Upper lobe of left lung (tissue), 4 donors: ENCODE results near the gene NCAPD3.

Source experiments
- CTCF ChIP-seq, 6 experiments: fragments of 450-650 bp in 4 of 6; fragments of 200-600 bp in 2 of 6; sonication (generic) in 2 of 6; IDR thresholded peaks; one replicate each; pipeline ENCODE4 v1.5.1; 2016 to 2019; ENCODE audit warnings: antibody characterized with exemption in 6 of 6
- EP300 ChIP-seq, 4 donors: sonication (generic); formaldehyde crosslinking; IDR thresholded peaks; one replicate each; pipeline ENCODE4 v1.5.1; 2017; ENCODE audit warnings: antibody characterized with exemption in 4 of 4, control low read depth in 2 of 4
- POLR2A ChIP-seq, 4 donors: fragments of 450-650 bp; IDR thresholded peaks; one replicate each; pipeline ENCODE4 v1.5.1; 2016 to 2017; ENCODE audit warnings: antibody characterized with exemption in 4 of 4, mild to moderate bottlenecking in 2 of 4
- POLR2AphosphoS5 ChIP-seq, 2 donors: sonication (generic); formaldehyde crosslinking; IDR thresholded peaks; one replicate each; pipeline ENCODE4 v1.5.1; 2017; ENCODE audit warnings: antibody characterized with exemption in 2 of 2

- no peak for TF ChIP-seq CTCF (IDR thresholded peaks at IDR 0.05)
- TF ChIP-seq EP300 (IDR thresholded peaks at IDR 0.05), result no peak
- TF ChIP-seq POLR2AphosphoS5 (IDR thresholded peaks at IDR 0.05), result no peak
- no peak for TF ChIP-seq POLR2A (IDR thresholded peaks at IDR 0.05)
Measured at GRCh38 chr11:134231958-134232659, 8.3 kb upstream of the NCAPD3 start.
